ENCODE results near the gene CTRB2.

- no peak for TF ChIP-seq POLR2AphosphoS5 (IDR thresholded peaks at IDR 0.05)
- TF ChIP-seq, protein P1, sequence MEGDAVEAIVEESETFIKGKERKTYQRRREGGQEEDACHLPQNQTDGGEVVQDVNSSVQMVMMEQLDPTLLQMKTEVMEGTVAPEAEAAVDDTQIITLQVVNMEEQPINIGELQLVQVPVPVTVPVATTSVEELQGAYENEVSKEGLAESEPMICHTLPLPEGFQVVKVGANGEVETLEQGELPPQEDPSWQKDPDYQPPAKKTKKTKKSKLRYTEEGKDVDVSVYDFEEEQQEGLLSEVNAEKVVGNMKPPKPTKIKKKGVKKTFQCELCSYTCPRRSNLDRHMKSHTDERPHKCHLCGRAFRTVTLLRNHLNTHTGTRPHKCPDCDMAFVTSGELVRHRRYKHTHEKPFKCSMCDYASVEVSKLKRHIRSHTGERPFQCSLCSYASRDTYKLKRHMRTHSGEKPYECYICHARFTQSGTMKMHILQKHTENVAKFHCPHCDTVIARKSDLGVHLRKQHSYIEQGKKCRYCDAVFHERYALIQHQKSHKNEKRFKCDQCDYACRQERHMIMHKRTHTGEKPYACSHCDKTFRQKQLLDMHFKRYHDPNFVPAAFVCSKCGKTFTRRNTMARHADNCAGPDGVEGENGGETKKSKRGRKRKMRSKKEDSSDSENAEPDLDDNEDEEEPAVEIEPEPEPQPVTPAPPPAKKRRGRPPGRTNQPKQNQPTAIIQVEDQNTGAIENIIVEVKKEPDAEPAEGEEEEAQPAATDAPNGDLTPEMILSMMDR (IDR thresholded peaks at IDR 0.05) = no peak
Measured at GRCh38 chr16:75254359-75254837, 47.4 kb upstream of the CTRB2 start.

Measured in transverse colon (tissue), 4 donors.